Osteoblast (primary cell): Measurements from ENCODE around the gene CRIP2. TPM values are rescaled to one million over a fixed set of nuclear protein-coding genes. Genes with fewer than 3 reads are reported as not detected.
A peak's percentile ranks its signal among the peaks of the same experiment; 100 is the strongest.

Experiments used
- DNase-seq: peaks from one replicate; pipeline ENCODE4 v3.0.0; 2011; ENCODE audit warnings: low spot score, mixed read lengths; ENCODE audit not compliant: insufficient read length; ENCODE audit errors: missing footprints
- H2AFZ ChIP-seq: 2 replicates; pipeline ENCODE4 v1.6.0; 2011; ENCODE audit warnings: mild to moderate bottlenecking, low read length
- H3K27ac ChIP-seq: 2 replicates; pipeline ENCODE4 v1.5.1; 2011; ENCODE audit warnings: mild to moderate bottlenecking, low read depth, low read length, moderate library complexity
- H3K27me3 ChIP-seq: 2 replicates; pipeline ENCODE4 v1.6.0; 2012; ENCODE audit warnings: mild to moderate bottlenecking, control low read depth, inconsistent platforms, low read length, moderate library complexity; ENCODE audit not compliant: insufficient read depth
- H3K36me3 ChIP-seq: 2 replicates; pipeline ENCODE4 v1.5.1; 2011; ENCODE audit warnings: mild to moderate bottlenecking, low read length, control low read depth, moderate library complexity; ENCODE audit not compliant: insufficient read depth
- H3K4me1 ChIP-seq: 2 replicates; pipeline ENCODE4 v1.5.1; 2011; ENCODE audit warnings: mild to moderate bottlenecking, low read length, control low read depth, moderate library complexity; ENCODE audit not compliant: insufficient read depth
- H3K4me2 ChIP-seq: 2 replicates; pipeline ENCODE4 v1.6.0; 2011; ENCODE audit warnings: mild to moderate bottlenecking, low read length; ENCODE audit not compliant: insufficient read depth
- H3K4me3 ChIP-seq: fragments of 200-600 bp; sonication (generic); 3 replicates; pipeline ENCODE4 v1.5.1; 2012; ENCODE audit warnings: mild to moderate bottlenecking, low read length, inconsistent platforms; ENCODE audit not compliant: insufficient read depth
- H3K79me2 ChIP-seq: 2 replicates; pipeline ENCODE4 v1.6.0; 2012; ENCODE audit warnings: mild to moderate bottlenecking, low read length, control low read depth, inconsistent platforms; ENCODE audit not compliant: insufficient read depth
- H3K9me3 ChIP-seq: 2 replicates; pipeline ENCODE4 v1.5.1; 2011; ENCODE audit warnings: low read depth, low read length, control low read depth
- H4K20me1 ChIP-seq: 2 replicates; pipeline ENCODE4 v1.6.0; 2012; ENCODE audit warnings: mild to moderate bottlenecking, low read length, control low read depth; ENCODE audit not compliant: insufficient read depth
- CTCF ChIP-seq: IDR thresholded peaks from 2 replicates; pipeline ENCODE4 v1.5.1; 2011; ENCODE audit warnings: mild to moderate bottlenecking, low read depth, low read length, moderate library complexity; ENCODE audit errors: extremely low read depth
- total RNA-seq: library from RNA; depleted of rRNA; stranded (reverse); fragments of >200 nt; gene quantifications from 2 replicates; pipeline ENCODE4 v1.2.3, GENCODE V29; 2012

The CRIP2 gene
- total RNA-seq, 1 donor = 43.8 TPM

DNA sequence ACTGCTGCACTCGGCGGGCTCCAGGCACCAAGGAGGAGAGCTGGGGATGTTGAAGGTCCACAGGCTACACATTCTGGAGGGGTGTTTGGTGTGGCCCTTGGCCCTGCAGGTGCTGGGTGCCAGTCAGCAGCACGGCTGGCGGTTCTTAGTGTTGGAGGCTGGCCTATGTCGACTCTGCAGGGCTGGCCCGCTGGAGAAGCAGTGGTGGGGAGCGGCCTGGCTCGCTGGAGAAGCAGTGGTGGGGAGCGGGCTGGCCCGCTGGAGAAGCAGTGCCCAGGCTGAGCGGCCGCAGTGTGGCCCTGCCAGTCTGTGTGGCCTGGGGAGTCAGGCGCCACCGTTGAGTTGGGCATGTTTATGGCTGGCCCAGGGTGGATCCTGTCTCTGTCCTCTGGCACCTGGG, 27.6 kb upstream of the CRIP2 start:
- DNase-seq = no peak
- H3K36me3 ChIP-seq = peaks cover 25% of the 10 kb centered on the region
- no peaks in the 10 kb centered on the region for H3K9me3 ChIP-seq
- no peaks in the 10 kb centered on the region for H3K4me1 ChIP-seq
- peaks cover 29% of the 10 kb centered on the region for H3K79me2 ChIP-seq
- peaks cover 16% of the 10 kb centered on the region for H4K20me1 ChIP-seq
- TF ChIP-seq CTCF = no peak
- no peak overlapping the region for H3K4me2 ChIP-seq
- no peak overlapping the region for H3K27ac ChIP-seq
- H3K27me3 ChIP-seq = no peaks in the 10 kb centered on the region
- H3K4me3 ChIP-seq = no peak overlapping the region
- no peak overlapping the region for H2AFZ ChIP-seq

DNA sequence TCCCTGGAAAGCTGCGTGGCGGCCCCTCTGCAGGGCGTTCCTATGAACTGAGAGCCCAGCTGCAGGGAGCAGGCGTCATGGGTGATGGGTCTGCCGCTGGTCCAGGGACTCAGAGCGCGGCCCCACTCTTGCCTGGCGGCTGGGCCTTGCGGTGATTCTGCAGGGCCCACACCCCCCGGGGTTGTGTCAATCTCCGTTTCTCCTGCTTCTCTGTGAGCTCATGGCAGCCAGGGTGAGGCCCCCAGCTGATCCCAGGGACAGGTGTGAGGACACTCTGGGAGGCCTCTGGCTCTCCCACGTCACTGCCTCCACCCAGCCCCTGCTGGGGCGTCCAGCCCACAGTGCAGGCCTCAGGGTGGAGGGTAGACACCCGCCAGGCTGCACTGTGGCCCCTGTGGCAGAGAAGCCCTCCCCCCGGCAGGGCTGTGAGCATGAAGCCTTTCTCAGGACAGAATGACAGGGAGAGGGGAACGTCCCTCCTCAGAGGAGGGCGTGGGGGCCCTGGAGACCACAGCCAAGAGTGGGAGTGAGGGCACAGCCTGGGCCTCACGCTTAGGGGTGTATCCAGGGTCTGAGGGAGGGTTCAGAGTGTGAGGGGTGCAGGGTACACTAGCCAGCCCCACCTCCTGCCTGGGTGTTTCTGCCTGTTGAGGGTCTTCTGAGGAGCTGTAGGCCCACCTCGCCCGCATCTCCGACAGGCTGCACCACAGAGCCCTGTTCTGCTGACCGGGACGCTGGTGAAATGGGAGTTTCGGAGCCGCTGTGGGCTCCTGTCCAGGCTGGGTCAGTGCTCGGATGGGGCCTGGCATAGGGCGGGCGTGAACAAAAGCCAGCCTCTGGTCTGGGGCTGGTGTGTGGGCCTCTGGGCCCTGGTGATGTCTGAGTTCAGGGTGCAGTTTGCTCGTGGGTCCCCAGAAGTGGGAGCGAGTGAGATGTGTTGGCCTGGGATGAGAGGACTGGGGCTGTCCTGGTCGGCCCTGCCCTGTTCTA, 26.7 kb upstream of the CRIP2 start:
- H3K4me3 ChIP-seq = no peak overlapping the region
- peaks cover 16% of the 10 kb centered on the region for H4K20me1 ChIP-seq
- H3K9me3 ChIP-seq = no peaks in the 10 kb centered on the region
- peaks cover 26% of the 10 kb centered on the region for H3K36me3 ChIP-seq
- no peak overlapping the region for H3K4me2 ChIP-seq
- DNase-seq = no peak
- no peaks in the 10 kb centered on the region for H3K27me3 ChIP-seq
- no peak overlapping the region for H2AFZ ChIP-seq
- TF ChIP-seq CTCF = no peak
- H3K27ac ChIP-seq = peak overlapping the region; percentile 51
- peaks cover 29% of the 10 kb centered on the region for H3K79me2 ChIP-seq
- H3K4me1 ChIP-seq = no peaks in the 10 kb centered on the region

GRCh38 chr14:105448706-105449111, 25.9 kb upstream of the CRIP2 start:
- no peak overlapping the region for H3K4me2 ChIP-seq
- peak overlapping the region; percentile 51 for H3K27ac ChIP-seq
- H4K20me1 ChIP-seq = peaks cover 16% of the 10 kb centered on the region
- H3K4me1 ChIP-seq = no peaks in the 10 kb centered on the region
- no peak overlapping the region for H3K4me3 ChIP-seq
- no peaks in the 10 kb centered on the region for H3K9me3 ChIP-seq
- TF ChIP-seq CTCF = peak; percentile 80
- H3K79me2 ChIP-seq = peaks cover 29% of the 10 kb centered on the region
- no peaks in the 10 kb centered on the region for H3K27me3 ChIP-seq
- no peak overlapping the region for H2AFZ ChIP-seq
- peak; percentile 100 for DNase-seq
- peaks cover 26% of the 10 kb centered on the region for H3K36me3 ChIP-seq
